HG03060 (cell line): Measurements from ENCODE around the gene SLC2A14.

Experiments used
- ATAC-seq: cut with Tn5 transposase; IDR thresholded peaks from one replicate; pipeline ENCODE4 v1.9.1; 2021; ENCODE audit warnings: low read depth, moderate number of reproducible peaks; ENCODE audit not compliant: unreplicated experiment

The SLC2A14 gene

DNA sequence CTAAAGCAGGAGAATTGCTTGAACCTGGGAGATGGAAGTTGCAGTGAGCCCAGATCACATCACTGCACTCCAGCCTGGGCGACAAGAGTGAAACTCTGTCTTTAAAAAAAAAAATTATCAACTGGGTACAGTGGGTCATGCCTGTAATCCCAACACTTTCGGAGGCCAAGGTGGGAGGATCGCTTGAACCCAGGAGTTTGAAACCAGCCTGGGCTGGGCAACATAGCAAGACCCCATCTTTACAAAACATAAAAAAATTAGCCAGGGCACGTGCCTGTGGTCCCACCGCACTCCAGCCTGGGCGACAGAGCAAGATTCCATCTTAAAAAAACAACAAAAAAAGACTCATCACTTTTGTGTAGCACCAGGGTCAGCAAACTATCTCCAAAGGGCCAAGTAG lies 90.7 kb downstream of the SLC2A14 start:
- ATAC-seq = no peak

DNA sequence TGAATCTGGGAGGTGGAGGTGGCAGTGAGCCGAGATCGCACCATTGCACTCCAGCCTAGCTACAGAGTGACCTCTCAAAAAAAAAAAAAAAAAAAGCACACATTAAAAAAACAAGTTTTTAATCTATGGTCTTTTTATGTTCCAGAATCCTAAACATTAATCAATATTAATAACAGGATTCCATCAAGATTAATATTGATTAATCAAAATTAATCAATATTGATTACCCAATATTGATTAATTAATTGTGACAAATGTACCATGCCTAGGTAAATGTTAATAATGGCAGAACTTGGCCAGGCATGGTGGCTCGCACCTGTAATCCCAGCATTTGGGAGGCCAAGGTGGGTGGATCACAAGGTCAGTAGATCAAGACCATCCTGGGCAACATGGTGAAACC lies 91.4 kb downstream of the SLC2A14 start:
- ATAC-seq = no peak

DNA sequence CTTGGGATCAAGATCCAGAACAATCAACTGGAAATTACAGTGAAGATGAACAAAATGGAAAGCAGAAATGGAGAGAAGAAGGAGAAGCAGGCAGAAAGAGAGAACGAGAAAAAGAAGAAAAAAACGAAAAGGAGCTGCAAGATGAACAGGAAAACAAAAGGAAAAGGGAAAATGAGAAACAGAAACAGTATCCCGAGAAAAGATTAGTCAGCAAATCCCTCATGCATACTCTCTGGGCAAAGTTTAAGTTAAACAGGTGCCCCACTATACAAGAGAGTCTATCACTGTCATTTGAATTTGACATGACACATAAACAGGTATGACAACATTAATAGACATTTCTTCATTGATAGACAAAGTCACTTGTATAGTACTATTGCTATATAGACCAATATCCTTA lies 102.7 kb downstream of the SLC2A14 start:
- no peak for ATAC-seq
